Activated CD8-positive, alpha-beta T cell treated with anti-CD3 and anti-CD28 coated beads for 36 hours (primary cell): ENCODE data around the gene AK9. TPM values are rescaled to one million over a fixed set of nuclear protein-coding genes. Genes with fewer than 3 reads are reported as not detected.
"Not testable (repeated sequence)": the region's sequence is repeated elsewhere in the genome, so short reads cannot be mapped to it uniquely, and the experiment has no call there.

Experiments
- ATAC-seq: fragments of 200-7000 bp; cut with Tn5 transposase; one replicate; pipeline ENCODE4 v1.10.0; 2021; ENCODE audit warnings: mild to moderate bottlenecking, moderate library complexity
- CTCF ChIA-PET: fragments of 350-600 bp; sonication (Branson Sonifier 250); formaldehyde crosslinking; loops from one replicate; lab custom pipeline; 2021; ENCODE audit warnings: antibody characterized with exemption; lab: Charles Lee
- POLR2A ChIA-PET: fragments of 350-600 bp; sonication (Branson Sonifier 250); formaldehyde crosslinking; loops from one replicate; lab custom pipeline; 2021; ENCODE audit warnings: antibody characterized with exemption; lab: Charles Lee
- DNase-seq: peaks from one replicate; pipeline ENCODE4 v3.0.0-alpha.2; 2020
- H3K27ac Mint-ChIP-seq: one replicate; pipeline ENCODE4 v1.8.0; 2021; ENCODE audit warnings: mild to moderate bottlenecking, mixed read lengths
- H3K27me3 Mint-ChIP-seq: one replicate; pipeline ENCODE4 v1.8.0; 2021; ENCODE audit warnings: mixed read lengths
- H3K36me3 Mint-ChIP-seq: one replicate; pipeline ENCODE4 v1.8.0; 2021; ENCODE audit warnings: low read depth, mixed read lengths
- H3K4me1 Mint-ChIP-seq: one replicate; pipeline ENCODE4 v1.8.0; 2021; ENCODE audit warnings: low read depth, mixed read lengths
- H3K4me3 Mint-ChIP-seq: one replicate; pipeline ENCODE4 v1.8.0; 2021; ENCODE audit warnings: mild to moderate bottlenecking, moderate library complexity, mixed read lengths
- H3K9me3 Mint-ChIP-seq: one replicate; pipeline ENCODE4 v1.8.0; 2021; ENCODE audit warnings: mixed read lengths
- intact Hi-C: fragments of 100-400 bp; cut with micrococcal nuclease; formaldehyde crosslinking; loops from one replicate; pipeline ENCODE4 v1.10.0; 2022
- total RNA-seq, 2 experiments: library from RNA; stranded (reverse); gene quantifications; one replicate each; pipeline ENCODE4 v1.2.3, GENCODE V29; 2021
- TF ChIP-seq, protein P1 (sequence below): fragments of 200-600 bp; IDR thresholded peaks from one replicate; pipeline ENCODE4 v1.8.0; 2022; ENCODE audit warnings: antibody characterized with exemption, mild to moderate bottlenecking

Gene AK9
- total RNA-seq, 2 experiments from 2014 or later = 3.0 to 3.5 TPM

DNA sequence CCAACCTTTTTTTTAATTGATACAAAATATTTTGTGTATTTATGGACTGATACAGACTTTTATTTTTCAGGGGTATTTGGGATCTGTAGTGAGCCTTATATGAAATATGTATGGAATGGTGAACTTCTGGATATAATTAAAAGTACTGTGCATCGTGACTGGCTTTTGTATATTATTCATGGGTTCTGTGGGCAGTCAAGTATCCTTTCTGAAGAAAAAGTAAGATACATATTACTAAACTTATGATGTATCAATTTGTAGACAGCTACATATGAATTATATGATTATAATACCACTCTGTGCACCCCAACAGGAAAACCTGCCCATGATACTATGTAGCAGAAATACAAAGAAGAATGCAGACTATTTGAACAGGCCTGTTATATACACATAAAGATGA lies 47.3 kb upstream of the AK9 start:
- CTCF ChIA-PET = interaction anchor here (1.4 kb wide), 1 partner anchor 301 kb away, joined by 5 read pairs; no protein-coding TSS in a partner anchor

DNA sequence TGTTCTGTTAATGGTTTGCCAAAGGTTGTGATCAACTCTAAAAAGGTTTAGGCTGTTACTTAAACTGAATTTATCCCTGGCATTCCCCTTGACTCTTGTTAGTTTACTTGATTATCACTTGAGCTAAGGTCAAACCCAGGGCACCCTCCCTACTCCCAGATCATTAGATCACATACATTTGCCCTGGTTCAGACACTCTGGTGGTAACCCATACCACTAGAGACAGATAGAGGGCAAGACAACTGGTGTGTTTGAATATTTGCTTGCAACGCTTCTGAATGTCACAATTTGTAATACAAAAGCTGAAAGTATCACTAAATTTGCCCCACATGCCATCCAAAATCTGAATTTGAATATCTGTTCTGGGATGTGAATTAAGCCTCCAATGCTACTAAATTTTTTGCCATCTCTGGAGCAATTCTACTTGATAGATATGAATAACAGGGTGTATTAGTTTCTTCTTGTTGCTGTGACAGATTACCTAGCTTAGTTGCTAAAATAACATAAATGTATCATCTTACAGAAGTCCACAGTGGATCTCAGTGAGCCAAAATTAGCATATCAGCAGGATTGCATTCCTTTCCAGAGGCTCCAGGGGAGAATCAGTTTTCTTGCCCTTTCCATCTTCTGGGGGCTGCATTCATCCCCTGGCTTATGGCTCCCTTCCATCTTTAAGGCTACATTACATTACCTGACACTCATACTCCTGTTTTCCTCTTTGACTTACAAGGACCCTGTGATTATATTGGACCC lies 45.4 kb upstream of the AK9 start:
- DNase-seq (no peak), ATAC-seq (no peak)
- ChIA-PET POLR2A (no interaction called here), CTCF (no interaction called here)
- H3K27ac Mint-ChIP-seq = no peak overlapping the region
- H3K4me1 Mint-ChIP-seq = peaks cover 4% of the 10 kb centered on the region
- intact Hi-C loops = no loop called here
- peaks cover 24% of the 10 kb centered on the region for H3K36me3 Mint-ChIP-seq
- TF ChIP-seq, protein P1, sequence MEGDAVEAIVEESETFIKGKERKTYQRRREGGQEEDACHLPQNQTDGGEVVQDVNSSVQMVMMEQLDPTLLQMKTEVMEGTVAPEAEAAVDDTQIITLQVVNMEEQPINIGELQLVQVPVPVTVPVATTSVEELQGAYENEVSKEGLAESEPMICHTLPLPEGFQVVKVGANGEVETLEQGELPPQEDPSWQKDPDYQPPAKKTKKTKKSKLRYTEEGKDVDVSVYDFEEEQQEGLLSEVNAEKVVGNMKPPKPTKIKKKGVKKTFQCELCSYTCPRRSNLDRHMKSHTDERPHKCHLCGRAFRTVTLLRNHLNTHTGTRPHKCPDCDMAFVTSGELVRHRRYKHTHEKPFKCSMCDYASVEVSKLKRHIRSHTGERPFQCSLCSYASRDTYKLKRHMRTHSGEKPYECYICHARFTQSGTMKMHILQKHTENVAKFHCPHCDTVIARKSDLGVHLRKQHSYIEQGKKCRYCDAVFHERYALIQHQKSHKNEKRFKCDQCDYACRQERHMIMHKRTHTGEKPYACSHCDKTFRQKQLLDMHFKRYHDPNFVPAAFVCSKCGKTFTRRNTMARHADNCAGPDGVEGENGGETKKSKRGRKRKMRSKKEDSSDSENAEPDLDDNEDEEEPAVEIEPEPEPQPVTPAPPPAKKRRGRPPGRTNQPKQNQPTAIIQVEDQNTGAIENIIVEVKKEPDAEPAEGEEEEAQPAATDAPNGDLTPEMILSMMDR = no peak
- no peaks in the 10 kb centered on the region for H3K9me3 Mint-ChIP-seq
- no peak overlapping the region for H3K4me3 Mint-ChIP-seq
- no peaks in the 10 kb centered on the region for H3K27me3 Mint-ChIP-seq

More for the DNA sequence above, 47.3 kb upstream of the AK9 start:
- DNase-seq (no peak), ATAC-seq (no peak)
- Mint-ChIP-seq H3K27ac (no peak overlapping the region), H3K4me1 (peaks cover 4% of the 10 kb centered on the region), H3K4me3 (no peak overlapping the region), H3K36me3 (peaks cover 24% of the 10 kb centered on the region), H3K27me3 (no peaks in the 10 kb centered on the region), H3K9me3 (no peaks in the 10 kb centered on the region)
- intact Hi-C loops = no loop called here
- POLR2A ChIA-PET = no interaction called here
- TF ChIP-seq, protein P1 = no peak

DNA sequence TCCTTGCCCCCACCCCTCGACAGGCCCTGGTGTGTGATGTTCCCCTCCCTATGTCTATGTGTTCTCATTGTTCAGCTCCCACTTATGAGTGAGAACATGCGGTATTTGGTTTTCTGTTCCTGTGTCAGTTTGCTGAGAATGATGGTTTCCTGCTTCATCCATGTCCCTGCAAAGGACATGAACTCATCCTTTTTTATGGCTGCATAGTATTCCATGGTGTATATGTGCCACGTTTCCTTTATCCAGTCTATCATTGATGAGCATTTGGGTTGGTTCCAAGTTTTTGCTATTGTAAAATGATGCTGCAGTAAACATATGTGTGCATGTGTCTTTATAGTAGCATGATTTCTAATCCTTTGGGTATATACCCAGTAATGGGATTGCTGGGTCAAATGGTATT lies 34.2 kb upstream of the AK9 start:
- DNase-seq, H3K4me3 Mint-ChIP-seq, H3K4me1 Mint-ChIP-seq, H3K27ac Mint-ChIP-seq, H3K27me3 Mint-ChIP-seq, ATAC-seq, CTCF ChIA-PET, intact Hi-C loops, H3K9me3 Mint-ChIP-seq, POLR2A ChIA-PET: not testable (repeated sequence)
- peaks cover 23% of the 10 kb centered on the region for H3K36me3 Mint-ChIP-seq

DNA sequence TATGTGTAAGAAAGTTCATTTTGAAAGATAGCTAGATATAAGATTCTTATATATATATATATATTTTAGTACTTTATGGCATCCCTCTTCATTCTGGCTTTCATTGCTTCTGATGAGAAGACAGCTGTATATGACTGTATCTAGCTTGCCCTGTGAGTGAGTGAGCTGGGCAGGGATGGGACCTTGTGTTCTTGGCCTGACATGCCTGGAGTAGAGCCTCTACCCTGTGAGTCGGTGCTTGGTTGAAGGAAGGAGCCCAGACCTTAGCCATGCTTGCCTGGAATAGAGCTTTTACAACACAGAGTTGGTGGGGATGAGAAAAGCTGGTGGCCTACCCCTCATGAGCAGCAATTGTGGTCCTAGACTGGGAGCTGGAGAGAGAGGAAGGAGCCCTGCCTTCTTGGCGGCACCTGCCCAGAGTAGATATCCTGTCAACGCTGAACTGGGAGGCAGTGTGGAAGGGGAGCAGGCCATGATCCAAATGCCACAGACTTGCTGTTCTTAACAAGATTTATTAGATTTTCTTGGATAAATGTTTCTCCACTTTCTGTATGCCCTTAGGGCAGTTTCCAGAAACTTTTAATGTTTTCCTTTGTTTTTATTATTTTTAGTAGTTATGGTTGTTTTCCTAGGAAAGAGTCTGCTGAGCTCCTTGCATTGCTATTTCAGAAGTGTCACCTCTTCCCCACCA lies 31.7 kb upstream of the AK9 start:
- ChIA-PET POLR2A (interaction anchor here (0.6 kb wide), 1 partner anchor 387 kb away, joined by 3 read pairs; no protein-coding TSS in a partner anchor), CTCF (interaction anchor here (1.3 to 2.7 kb wide), 2 partner anchors 11 to 317 kb away, joined by 3 to 11 read pairs; no protein-coding TSS in a partner anchor)
- no peak for ATAC-seq
- intact Hi-C loops = no loop called here
- no peaks in the 10 kb centered on the region for H3K4me1 Mint-ChIP-seq
- H3K27me3 Mint-ChIP-seq = no peaks in the 10 kb centered on the region
- H3K36me3 Mint-ChIP-seq = peaks cover 27% of the 10 kb centered on the region
- peaks cover 3% of the 10 kb centered on the region for H3K9me3 Mint-ChIP-seq
- no peak overlapping the region for H3K4me3 Mint-ChIP-seq
- H3K27ac Mint-ChIP-seq = no peak overlapping the region
- no peak for DNase-seq
- TF ChIP-seq, protein P1 = no peak

DNA sequence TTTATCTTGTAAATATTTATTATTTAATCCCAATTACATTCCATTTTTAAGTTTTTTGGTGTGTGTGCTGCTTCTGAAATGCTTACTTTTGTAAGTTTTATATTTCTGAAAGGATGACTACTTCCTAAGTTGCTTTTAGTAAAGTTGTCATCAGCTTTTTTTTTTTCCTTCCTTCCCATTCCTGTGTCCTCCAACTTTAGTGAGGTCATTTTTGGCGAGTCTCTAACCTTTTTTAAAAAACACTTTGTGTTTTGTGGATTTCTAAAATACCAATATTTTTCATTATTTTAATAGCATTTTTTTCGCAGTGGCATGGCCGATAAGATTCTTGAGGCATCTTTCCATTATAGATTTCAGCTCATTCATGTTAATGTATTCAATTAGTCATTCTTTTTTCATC lies 31.0 kb upstream of the AK9 start:
- TF ChIP-seq, protein P1 = no peak
- Mint-ChIP-seq H3K4me1 (no peaks in the 10 kb centered on the region), H3K27me3 (no peaks in the 10 kb centered on the region), H3K4me3 (no peak overlapping the region), H3K9me3 (peaks cover 3% of the 10 kb centered on the region), H3K36me3 (peaks cover 29% of the 10 kb centered on the region), H3K27ac (no peak overlapping the region)
- ATAC-seq (no peak), DNase-seq (no peak)
- POLR2A ChIA-PET = no interaction called here
- CTCF ChIA-PET = interaction anchor here (0.8 to 2.7 kb wide), 3 partner anchors 11 to 318 kb away, joined by 3 to 11 read pairs (median 3); no protein-coding TSS in a partner anchor
- intact Hi-C loops = no loop called here
